Neural cell (in vitro differentiated cells): ENCODE data around the gene TEN1. TPM values are rescaled to one million over a fixed set of nuclear protein-coding genes. Genes with fewer than 3 reads are reported as not detected.

Source experiments
- H2AFZ ChIP-seq: fragments of 200-600, 300-800 bp; sonication (generic), shearing (Covaris generic); 2 replicates; pipeline ENCODE4 v1.6.0; 2014; ENCODE audit warnings: low read depth, mild to moderate bottlenecking, antibody characterized with exemption, low read length, moderate library complexity
- H3F3A ChIP-seq: fragments of 200-600 bp; shearing (Covaris generic); 2 replicates; pipeline ENCODE4 v1.6.1; 2016; ENCODE audit warnings: mild to moderate bottlenecking, moderate library complexity, mixed read lengths, antibody characterized with exemption, low read length; ENCODE audit not compliant: insufficient read depth, poor library complexity, severe bottlenecking
- H3K27ac ChIP-seq: fragments of 200-600, 300-800 bp; sonication (generic), shearing (Covaris generic); 2 replicates; pipeline ENCODE4 v1.5.1; 2014; ENCODE audit warnings: mild to moderate bottlenecking, low read length, moderate library complexity
- H3K27me3 ChIP-seq: fragments of 300-800, 200-600 bp; sonication (generic), shearing (Covaris generic); 2 replicates; pipeline ENCODE4 v1.6.0; 2014; ENCODE audit warnings: mild to moderate bottlenecking, low read depth, low read length, moderate library complexity; ENCODE audit not compliant: insufficient read depth
- H3K36me3 ChIP-seq: fragments of 300-800, 200-600 bp; sonication (generic), shearing (Covaris generic); 2 replicates; pipeline ENCODE4 v1.5.1; 2014; ENCODE audit warnings: mild to moderate bottlenecking, antibody characterized with exemption, low read length, moderate library complexity; ENCODE audit not compliant: insufficient read depth
- H3K4me2 ChIP-seq: fragments of 300-800, 200-600 bp; sonication (generic), shearing (Covaris generic); 2 replicates; pipeline ENCODE4 v1.6.0; 2014; ENCODE audit warnings: mild to moderate bottlenecking, low read length
- H3K4me3 ChIP-seq: fragments of 300-800, 200-600 bp; sonication (generic), shearing (Covaris generic); 2 replicates; pipeline ENCODE4 v1.5.1; 2014; ENCODE audit warnings: mild to moderate bottlenecking, low read length, moderate library complexity
- H3K79me2 ChIP-seq: fragments of 200-600 bp; shearing (Covaris generic); replicated peaks from 2 replicates; pipeline ENCODE4 v1.6.0; 2014; ENCODE audit warnings: mild to moderate bottlenecking, low read length, moderate library complexity; ENCODE audit not compliant: insufficient read depth
- H3K9ac ChIP-seq: fragments of 300-800, 200-600 bp; sonication (generic), shearing (Covaris generic); 2 replicates; pipeline ENCODE4 v1.6.1; 2016; ENCODE audit warnings: mild to moderate bottlenecking, low read length, mixed read lengths
- H3K9me2 ChIP-seq: fragments of 200-600 bp; shearing (Covaris generic); 2 replicates; pipeline ENCODE4 v1.6.1; 2016; ENCODE audit warnings: mild to moderate bottlenecking, low read length, mixed read lengths; ENCODE audit not compliant: insufficient read depth
- H3K9me3 ChIP-seq: fragments of 200-600, 300-800 bp; sonication (generic), shearing (Covaris generic); 2 replicates; pipeline ENCODE4 v1.6.1; 2016; ENCODE audit warnings: mild to moderate bottlenecking, mixed run types, low read length, moderate library complexity, mixed read lengths
- H4K20me1 ChIP-seq: fragments of 200-600 bp; shearing (Covaris generic); 2 replicates; pipeline ENCODE4 v1.6.1; 2016; ENCODE audit warnings: mild to moderate bottlenecking, mixed run types; ENCODE audit not compliant: insufficient read depth
- CTCF ChIP-seq: fragments of 450-650 bp; IDR thresholded peaks from 2 replicates; pipeline ENCODE4 v1.5.1; 2014; ENCODE audit warnings: antibody characterized with exemption, mild to moderate bottlenecking, moderate library complexity; ENCODE audit not compliant: poor library complexity, severe bottlenecking
- EP300 ChIP-seq: fragments of 450-650 bp; conservative IDR thresholded peaks from 2 replicates; pipeline ENCODE4 v1.6.1; 2014; ENCODE audit warnings: antibody characterized with exemption, mild to moderate bottlenecking, moderate library complexity; ENCODE audit not compliant: poor library complexity, severe bottlenecking
- EZH2 ChIP-seq: fragments of 200-600, 300-800 bp; shearing (Covaris generic), sonication (generic); IDR thresholded peaks from 2 replicates; pipeline ENCODE4 v1.6.1; 2014; ENCODE audit warnings: antibody characterized with exemption, low read length, borderline replicate concordance, mild to moderate bottlenecking; ENCODE audit not compliant: insufficient read depth, poor library complexity, severe bottlenecking
- MXI1 ChIP-seq: fragments of 450-650 bp; conservative IDR thresholded peaks from 2 replicates; pipeline ENCODE4 v1.6.1; 2014; ENCODE audit warnings: antibody characterized with exemption, mild to moderate bottlenecking; ENCODE audit not compliant: poor library complexity, severe bottlenecking
- POLR2AphosphoS5 ChIP-seq: IDR thresholded peaks from 2 replicates; pipeline ENCODE4 v1.6.1; 2012
- RAD21 ChIP-seq: fragments of 450-650 bp; conservative IDR thresholded peaks from 2 replicates; pipeline ENCODE4 v1.6.1; 2014; ENCODE audit warnings: antibody characterized with exemption, mild to moderate bottlenecking, moderate library complexity
- REST ChIP-seq: IDR thresholded peaks from 2 replicates; pipeline ENCODE4 v1.6.1; 2012; ENCODE audit warnings: borderline replicate concordance
- SMC3 ChIP-seq: fragments of 450-650 bp; conservative IDR thresholded peaks from 2 replicates; pipeline ENCODE4 v1.6.1; 2014; ENCODE audit warnings: antibody characterized with exemption, mild to moderate bottlenecking, moderate library complexity; ENCODE audit not compliant: poor library complexity
- TAF1 ChIP-seq: IDR thresholded peaks from 2 replicates; pipeline ENCODE4 v1.6.1; 2012; ENCODE audit warnings: low read depth
- polyA plus RNA-seq: library from polyadenylated mRNA; depleted of rRNA; stranded (reverse); fragments of >200 nt; gene quantifications from 2 replicates; pipeline ENCODE4 v1.2.3, GENCODE V29; 2014

TEN1 gene
- polyA plus RNA-seq, 1 donor from 2014 or later: 33.1 TPM

- TF ChIP-seq EZH2 (no peak), REST (no peak), EP300 (no peak), POLR2AphosphoS5 (no peak), SMC3 (no peak), TAF1 (no peak), CTCF (no peak), MXI1 (no peak), RAD21 (no peak)
- no peaks in the 10 kb centered on the region for H3K36me3 ChIP-seq
- H3K9ac ChIP-seq: no peak overlapping the region
- H3K79me2 ChIP-seq: no peaks in the 10 kb centered on the region
- H3K4me2 ChIP-seq: no peak overlapping the region
- no peaks in the 10 kb centered on the region for H3K9me2 ChIP-seq
- H3F3A ChIP-seq: no peaks in the 10 kb centered on the region
- H3K27me3 ChIP-seq: no peaks in the 10 kb centered on the region
- no peaks in the 10 kb centered on the region for H4K20me1 ChIP-seq
- H3K4me3 ChIP-seq: no peak overlapping the region
- H3K27ac ChIP-seq: no peak overlapping the region
- no peak overlapping the region for H2AFZ ChIP-seq
- no peaks in the 10 kb centered on the region for H3K9me3 ChIP-seq
Measured at GRCh38 chr17:76002100-76002499, 23.1 kb downstream of the TEN1 start.

- no peaks in the 10 kb centered on the region for H4K20me1 ChIP-seq
- no peak overlapping the region for H3K9ac ChIP-seq
- H3K4me2 ChIP-seq: no peak overlapping the region
- H3K36me3 ChIP-seq: no peaks in the 10 kb centered on the region
- no peak for TF ChIP-seq REST
- TF ChIP-seq POLR2AphosphoS5: no peak
- no peak for TF ChIP-seq EP300
- TF ChIP-seq TAF1: no peak
- TF ChIP-seq EZH2: no peak
- no peak for TF ChIP-seq CTCF
- TF ChIP-seq MXI1: no peak
- TF ChIP-seq SMC3: no peak
- no peak for TF ChIP-seq RAD21
- H3K27me3 ChIP-seq: no peaks in the 10 kb centered on the region
- H3K9me3 ChIP-seq: no peaks in the 10 kb centered on the region
- H3K9me2 ChIP-seq: no peaks in the 10 kb centered on the region
- no peak overlapping the region for H3K27ac ChIP-seq
- H2AFZ ChIP-seq: no peak overlapping the region
- no peaks in the 10 kb centered on the region for H3K79me2 ChIP-seq
- no peaks in the 10 kb centered on the region for H3F3A ChIP-seq
- no peak overlapping the region for H3K4me3 ChIP-seq
Measured at GRCh38 chr17:76003915-76004314, 24.9 kb downstream of the TEN1 start.
